HUES6 (cell line): Measurements from ENCODE around the gene TPRG1.

Experiments
- H3K27ac ChIP-seq: 2 replicates; pipeline ENCODE4 v1.7.0; 2013; ENCODE audit warnings: low read depth, mild to moderate bottlenecking, low read length, inconsistent platforms
- H3K27me3 ChIP-seq: 2 replicates; pipeline ENCODE4 v1.6.1; 2013; ENCODE audit warnings: low read length; ENCODE audit not compliant: control insufficient read depth, insufficient read depth
- H3K36me3 ChIP-seq: 2 replicates; pipeline ENCODE4 v1.6.1; 2013; ENCODE audit warnings: low read length; ENCODE audit not compliant: control insufficient read depth, insufficient read depth
- H3K4me1 ChIP-seq: 2 replicates; pipeline ENCODE4 v1.6.1; 2013; ENCODE audit warnings: low read length; ENCODE audit not compliant: control insufficient read depth, insufficient read depth
- H3K4me3 ChIP-seq: 2 replicates; pipeline ENCODE4 v1.5.1; 2013; ENCODE audit warnings: low read depth, low read length
- H3K9ac ChIP-seq: one replicate; pipeline ENCODE4 v1.6.1; 2013; ENCODE audit warnings: mild to moderate bottlenecking, low read length
- H3K9me3 ChIP-seq: 2 replicates; pipeline ENCODE4 v1.6.1; 2013; ENCODE audit warnings: low read depth, low read length; ENCODE audit not compliant: control insufficient read depth, insufficient read depth

TPRG1 gene

GRCh38 chr3:189262746-189263145 lies 91.0 kb downstream of the TPRG1 start:
- H3K36me3 ChIP-seq, result no peaks in the 10 kb centered on the region
- no peak overlapping the region for H3K9ac ChIP-seq
- H3K9me3 ChIP-seq, result no peaks in the 10 kb centered on the region
- no peak overlapping the region for H3K27ac ChIP-seq
- no peaks in the 10 kb centered on the region for H3K27me3 ChIP-seq
- H3K4me1 ChIP-seq, result no peaks in the 10 kb centered on the region
- no peak overlapping the region for H3K4me3 ChIP-seq

DNA sequence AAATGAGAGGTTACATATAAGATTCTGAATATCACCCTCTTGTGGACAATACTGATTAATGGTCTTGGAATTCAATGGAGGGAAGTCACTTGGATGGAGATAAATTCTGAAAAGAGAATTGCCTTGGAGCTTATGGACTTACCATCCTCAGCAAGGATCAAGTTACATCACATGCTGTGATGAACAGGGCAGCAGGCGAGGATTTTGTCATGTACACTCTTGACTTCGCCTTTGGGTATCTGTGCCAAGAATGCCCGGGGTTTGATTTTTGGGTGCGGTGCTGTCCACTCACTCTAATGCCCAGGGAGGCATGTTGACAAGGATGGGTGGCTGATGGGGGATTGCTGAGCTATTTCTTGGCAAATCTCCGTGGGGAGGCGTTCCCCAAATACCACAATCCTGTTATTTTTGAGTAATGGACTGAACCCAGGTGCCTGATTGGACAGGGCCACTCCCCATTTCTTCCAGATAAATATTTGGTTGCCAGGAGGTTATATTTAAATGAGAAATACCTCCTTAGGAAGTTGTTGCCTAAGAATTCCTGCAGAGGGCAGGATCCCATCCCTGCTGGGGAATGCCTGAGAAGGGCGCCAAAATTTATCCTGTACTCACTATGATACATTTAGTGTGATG lies 96.3 kb downstream of the TPRG1 start:
- no peak overlapping the region for H3K27ac ChIP-seq

GRCh38 chr3:189269365-189269764 lies 97.6 kb downstream of the TPRG1 start:
- Histone ChIP-seq H3K9ac (no peak overlapping the region), H3K4me3 (no peak overlapping the region), H3K4me1 (peaks cover 3% of the 10 kb centered on the region; the same call in 1 of the 2 replicates), H3K36me3 (no peaks in the 10 kb centered on the region), H3K9me3 (no peaks in the 10 kb centered on the region), H3K27me3 (no peaks in the 10 kb centered on the region), H3K27ac (no peak overlapping the region)

More for the DNA sequence above, 96.3 kb downstream of the TPRG1 start:
- Histone ChIP-seq H3K27me3 (no peaks in the 10 kb centered on the region), H3K9ac (no peak overlapping the region), H3K4me3 (no peak overlapping the region), H3K9me3 (no peaks in the 10 kb centered on the region), H3K36me3 (no peaks in the 10 kb centered on the region), H3K4me1 (peaks cover 3% of the 10 kb centered on the region; the same call in 1 of the 2 replicates)

- H3K36me3 ChIP-seq, result no peaks in the 10 kb centered on the region
- no peak overlapping the region for H3K27ac ChIP-seq
- no peaks in the 10 kb centered on the region for H3K9me3 ChIP-seq
- H3K4me1 ChIP-seq, result peaks cover 3% of the 10 kb centered on the region; the same call in 1 of the 2 replicates
- H3K9ac ChIP-seq, result no peak overlapping the region
- H3K4me3 ChIP-seq, result no peak overlapping the region
- no peaks in the 10 kb centered on the region for H3K27me3 ChIP-seq
Measured at GRCh38 chr3:189270248-189270832, 98.6 kb downstream of the TPRG1 start.

DNA sequence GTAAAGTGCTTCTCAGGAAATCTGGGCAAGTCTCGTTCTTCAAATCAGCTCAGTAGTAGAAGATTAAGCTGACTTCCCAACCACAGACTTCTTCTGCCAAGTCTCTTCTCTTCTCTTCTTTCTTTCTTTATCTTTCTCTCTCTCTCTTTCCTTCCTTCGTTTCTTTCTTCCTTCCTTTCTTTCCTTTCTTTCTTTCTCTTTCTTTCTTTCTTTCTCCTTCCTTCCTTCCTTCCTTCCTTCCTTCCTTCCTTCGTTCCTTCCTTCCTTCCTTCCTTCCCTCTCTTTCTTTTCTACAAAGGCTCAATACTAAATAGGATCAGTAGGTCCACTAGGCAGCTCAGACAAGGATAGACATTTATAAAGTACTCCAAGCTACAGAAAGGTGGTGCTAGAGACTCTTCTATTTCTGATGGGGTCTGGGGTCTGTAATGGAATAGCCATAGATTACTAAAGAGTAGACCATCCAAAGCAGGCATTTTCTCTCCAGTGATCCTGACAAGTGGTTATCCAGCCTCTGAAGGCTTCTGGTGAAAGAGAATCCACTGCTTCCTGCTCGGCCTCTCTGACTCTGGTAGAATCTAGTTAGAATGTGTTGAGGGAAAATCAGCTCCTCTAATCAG lies 100.8 kb downstream of the TPRG1 start:
- no peaks in the 10 kb centered on the region for H3K9me3 ChIP-seq
- H3K4me3 ChIP-seq, result no peak overlapping the region
- H3K4me1 ChIP-seq, result peaks cover 3% of the 10 kb centered on the region; the same call in 1 of the 2 replicates
- no peaks in the 10 kb centered on the region for H3K36me3 ChIP-seq
- no peaks in the 10 kb centered on the region for H3K27me3 ChIP-seq
- H3K9ac ChIP-seq, result no peak overlapping the region
- no peak overlapping the region for H3K27ac ChIP-seq

DNA sequence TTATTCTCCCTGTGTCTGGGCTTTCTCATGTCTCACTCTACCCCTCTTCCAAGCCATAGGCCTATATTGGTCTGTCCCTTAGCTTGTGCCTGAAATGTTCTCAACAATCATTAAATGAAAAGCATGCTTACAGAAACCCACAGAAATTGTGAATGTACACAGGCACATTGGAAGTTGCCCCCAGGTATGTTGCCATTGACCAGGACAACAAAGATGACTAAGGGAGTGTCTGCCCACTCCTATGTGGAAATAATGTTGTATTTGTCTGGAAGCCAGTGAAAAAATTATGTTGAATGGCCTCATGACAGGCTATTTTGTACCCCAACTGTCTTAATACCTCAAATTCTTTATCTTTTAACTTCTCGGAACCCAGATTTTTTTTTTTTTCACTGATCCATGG lies 102.0 kb downstream of the TPRG1 start:
- Histone ChIP-seq H3K36me3 (no peaks in the 10 kb centered on the region), H3K27me3 (no peaks in the 10 kb centered on the region), H3K4me1 (peaks cover 4% of the 10 kb centered on the region; the same call in 1 of the 2 replicates), H3K9ac (no peak overlapping the region), H3K9me3 (no peaks in the 10 kb centered on the region), H3K27ac (no peak overlapping the region), H3K4me3 (no peak overlapping the region)

DNA sequence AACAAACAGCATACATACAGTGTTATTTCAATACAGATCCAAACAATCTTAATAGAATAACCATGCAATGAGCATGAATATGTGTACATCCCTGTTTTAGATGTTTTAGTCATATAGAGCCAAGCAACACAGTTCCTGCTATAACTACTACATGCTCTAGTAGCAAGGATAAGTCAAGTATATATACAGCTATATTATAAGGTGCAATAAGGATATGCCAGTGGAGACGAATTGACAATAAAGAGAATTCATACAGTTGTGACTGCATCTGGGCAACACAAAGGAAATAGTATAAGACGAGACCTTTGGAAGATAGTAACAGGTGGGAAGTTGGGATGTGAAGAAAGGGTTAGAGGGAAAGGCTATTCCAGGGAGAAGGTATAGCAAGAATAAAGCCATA lies 103.4 kb downstream of the TPRG1 start:
- Histone ChIP-seq H3K9ac (no peak overlapping the region), H3K36me3 (no peaks in the 10 kb centered on the region), H3K27me3 (no peaks in the 10 kb centered on the region), H3K4me1 (peaks cover 4% of the 10 kb centered on the region; the same call in 1 of the 2 replicates), H3K27ac (no peak overlapping the region), H3K4me3 (no peak overlapping the region), H3K9me3 (no peaks in the 10 kb centered on the region)

DNA sequence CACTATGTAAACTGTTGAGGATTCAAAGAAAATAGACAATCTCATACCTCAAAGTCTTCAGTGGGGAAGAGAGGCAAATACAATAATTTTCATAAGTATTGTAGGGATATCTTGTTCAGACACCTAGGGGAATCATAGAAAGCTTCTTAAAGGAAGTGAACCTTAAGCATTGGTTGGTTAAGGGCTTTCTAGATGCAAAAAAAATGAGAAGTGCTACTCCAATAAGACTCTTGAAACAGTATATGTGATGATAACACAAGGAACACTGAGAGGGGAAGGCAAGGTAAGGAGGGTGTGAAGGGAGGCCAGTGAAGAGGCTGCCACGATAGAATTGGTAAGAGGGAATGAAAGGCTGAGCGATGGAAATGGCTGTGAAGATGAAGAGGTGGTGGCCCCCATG lies 104.1 kb downstream of the TPRG1 start:
- H3K9ac ChIP-seq, result no peak overlapping the region
- no peaks in the 10 kb centered on the region for H3K9me3 ChIP-seq
- H3K27me3 ChIP-seq, result no peaks in the 10 kb centered on the region
- H3K4me3 ChIP-seq, result no peak overlapping the region
- H3K4me1 ChIP-seq, result peaks cover 4% of the 10 kb centered on the region; the same call in 1 of the 2 replicates
- no peak overlapping the region for H3K27ac ChIP-seq
- H3K36me3 ChIP-seq, result no peaks in the 10 kb centered on the region

- Histone ChIP-seq H3K36me3 (no peaks in the 10 kb centered on the region), H3K9ac (no peak overlapping the region), H3K9me3 (no peaks in the 10 kb centered on the region), H3K27me3 (no peaks in the 10 kb centered on the region), H3K4me3 (no peak overlapping the region), H3K27ac (no peak overlapping the region), H3K4me1 (peaks cover 4% of the 10 kb centered on the region; the same call in 1 of the 2 replicates)
Measured at GRCh38 chr3:189276444-189277219, 104.9 kb downstream of the TPRG1 start.

- H3K36me3 ChIP-seq, result no peaks in the 10 kb centered on the region
- no peak overlapping the region for H3K4me3 ChIP-seq
- no peaks in the 10 kb centered on the region for H3K9me3 ChIP-seq
- H3K9ac ChIP-seq, result no peak overlapping the region
- no peak overlapping the region for H3K27ac ChIP-seq
- no peaks in the 10 kb centered on the region for H3K27me3 ChIP-seq
- peaks cover 4% of the 10 kb centered on the region; the same call in 1 of the 2 replicates for H3K4me1 ChIP-seq
Measured at GRCh38 chr3:189277711-189278110, 105.9 kb downstream of the TPRG1 start.
